ENCODE data around the gene AMZ2.

- TF ChIP-seq CTCF (conservative IDR thresholded peaks at IDR 0.05 in 1 of 2, IDR thresholded peaks at IDR 0.05 in 1 of 2; ENCODE audit: extremely low read depth in 1 of 2, insufficient read depth in 1 of 2, low read depth in 1 of 2, low read length in 2 of 2) (no peak), EZH2 (IDR thresholded peaks at IDR 0.05; ENCODE audit: borderline replicate concordance, low read length) (peak; percentile 82)
Observed at GRCh38 chr17:68198931-68199836, 48.7 kb upstream of the AMZ2 start.

All from mammary epithelial cell (primary cell).